Measurements from ENCODE around the gene FAM8A1.

GRCh38 chr6:17606606-17607005, 6.5 kb downstream of the FAM8A1 start:
- no peak for TF ChIP-seq POLR2A (IDR thresholded peaks at IDR 0.05; ENCODE audit: low read depth, low read length)
- TF ChIP-seq POLR2AphosphoS5 (IDR thresholded peaks at IDR 0.05; ENCODE audit: low read depth, low read length): no peak

Measured in GM12892 (cell line).